GM12878 (cell line): Measurements from ENCODE around the gene NOS2. TPM values are rescaled to one million over a fixed set of nuclear protein-coding genes. Genes with fewer than 3 reads are reported as not detected.
A peak's percentile ranks its signal among the peaks of the same experiment; 100 is the strongest.

Experiments used
- ASH2L ChIP-seq: fragments of 300-600, 200-600 bp; sonication (generic); IDR thresholded peaks from 2 replicates; pipeline ENCODE4 v1.6.1; 2017; ENCODE audit warnings: low read depth, mild to moderate bottlenecking, borderline replicate concordance
- BHLHE40 ChIP-seq, 2 experiments: fragments of 450-650 bp in 1 of 2; IDR thresholded peaks; 2 replicates each; pipeline ENCODE4 v1.6.1; 2011 to 2017; ENCODE audit warnings: low read depth in 2 of 2, borderline replicate concordance in 1 of 2, improper control_type of control experiment in 1 of 2, low read length in 1 of 2, mild to moderate bottlenecking in 1 of 2
- CREM ChIP-seq: IDR thresholded peaks from 2 replicates; pipeline ENCODE4 v1.6.1; 2014; ENCODE audit warnings: antibody characterized with exemption, low read depth
- EED ChIP-seq: sonication (generic); IDR thresholded peaks from 2 replicates; pipeline ENCODE4 v1.6.1; 2016; ENCODE audit warnings: antibody characterized with exemption, low read depth
- FOXM1 ChIP-seq: IDR thresholded peaks from 2 replicates; pipeline ENCODE4 v1.6.1; 2012; ENCODE audit warnings: low read depth, mild to moderate bottlenecking, inconsistent platforms, low read length, moderate library complexity
- GABPA ChIP-seq: IDR thresholded peaks from 2 replicates; pipeline ENCODE4 v1.6.1; 2014; ENCODE audit warnings: antibody characterized with exemption, low read depth, mild to moderate bottlenecking, inconsistent platforms
- GATAD2B ChIP-seq: fragments of 450-650 bp; conservative IDR thresholded peaks from 2 replicates; pipeline ENCODE4 v1.6.1; 2017; ENCODE audit warnings: low read depth, mild to moderate bottlenecking, moderate library complexity
- HCFC1 ChIP-seq: fragments of 150-350 bp; IDR thresholded peaks from 2 replicates; pipeline ENCODE4 v1.6.1; 2014; ENCODE audit warnings: low read length
- IKZF2 ChIP-seq, 2 experiments: fragments of 450-650 bp; IDR thresholded peaks; 2 replicates each; pipeline ENCODE4 v1.6.1; 2017; ENCODE audit warnings: mild to moderate bottlenecking in 2 of 2, moderate library complexity in 2 of 2
- JUNB ChIP-seq: IDR thresholded peaks from 2 replicates; pipeline ENCODE4 v1.6.1; 2016; ENCODE audit warnings: antibody characterized with exemption, mild to moderate bottlenecking
- NBN ChIP-seq: fragments of 450-650 bp; IDR thresholded peaks from 2 replicates; pipeline ENCODE4 v1.6.1; 2016
- NFXL1 ChIP-seq: fragments of 450-650 bp; IDR thresholded peaks from 2 replicates; pipeline ENCODE4 v1.6.1; 2017; ENCODE audit warnings: antibody characterized with exemption, mild to moderate bottlenecking, borderline replicate concordance
- POU2F2 ChIP-seq: IDR thresholded peaks from 3 replicates; pipeline ENCODE4 v1.6.1; 2011; ENCODE audit warnings: low read depth, mild to moderate bottlenecking, low read length, borderline replicate concordance
- ZBED1 ChIP-seq: IDR thresholded peaks from 2 replicates; pipeline ENCODE4 v1.6.1; 2016; ENCODE audit warnings: borderline replicate concordance
- ZNF622 ChIP-seq: fragments of 450-650 bp; IDR thresholded peaks from 2 replicates; pipeline ENCODE4 v1.6.1; 2017; ENCODE audit warnings: mild to moderate bottlenecking, inconsistent platforms
- polyA plus RNA-seq, 11 experiments: library from polyadenylated mRNA; depleted of rRNA in 4 of 11; unstranded in 6 of 11; stranded (reverse) in 5 of 11; fragments of >200 nt; fragmentation: Nextera tagmentation in 4 of 11; fragmentation: Illumina TruSeq in 1 of 11; extraction: Ambion mirVana in 4 of 11; extraction: Trizol in 1 of 11; gene quantifications; 1 replicate in 1 of 11; 2 replicates in 10 of 11; pipeline versions ENCODE4 v1.2.1 to v1.2.3, GENCODE V29; 2011 to 2016; ENCODE audit warnings: inconsistent platforms in 2 of 11, missing spikeins in 2 of 11, low read depth in 1 of 11
- total RNA-seq, 4 experiments: library from RNA; depleted of rRNA in 3 of 4; stranded (reverse); fragments of >200 nt in 3 of 4; fragmentation: Illumina TruSeq in 1 of 4; extraction: Trizol in 1 of 4; gene quantifications; 2 replicates each; pipeline versions ENCODE4 v1.2.1 to v1.2.3, GENCODE V29; 2013 to 2021
- TF ChIP-seq, protein P1 (sequence below): fragments of 450-650 bp; IDR thresholded peaks from 2 replicates; pipeline ENCODE4 v1.6.1; 2017; ENCODE audit warnings: mild to moderate bottlenecking, moderate library complexity
- TF ChIP-seq, protein P2 (sequence below): fragments of 450-650 bp; IDR thresholded peaks from 2 replicates; pipeline ENCODE4 v1.6.1; 2017; ENCODE audit warnings: borderline replicate concordance
- TF ChIP-seq, protein P3 (sequence below): IDR thresholded peaks from 2 replicates; pipeline ENCODE4 v1.6.1; 2011; ENCODE audit warnings: low read depth, mild to moderate bottlenecking, low read length, moderate library complexity, borderline replicate concordance; ENCODE audit errors: extremely low read depth

NOS2 gene
- total and polyA plus RNA-seq, 10 of the 15 experiments (the other 5 are each of a cell fraction or from before 2014, with no cell fraction given), result 0.01 to 0.05 (median 0.01) TPM; not detected in 7

DNA sequence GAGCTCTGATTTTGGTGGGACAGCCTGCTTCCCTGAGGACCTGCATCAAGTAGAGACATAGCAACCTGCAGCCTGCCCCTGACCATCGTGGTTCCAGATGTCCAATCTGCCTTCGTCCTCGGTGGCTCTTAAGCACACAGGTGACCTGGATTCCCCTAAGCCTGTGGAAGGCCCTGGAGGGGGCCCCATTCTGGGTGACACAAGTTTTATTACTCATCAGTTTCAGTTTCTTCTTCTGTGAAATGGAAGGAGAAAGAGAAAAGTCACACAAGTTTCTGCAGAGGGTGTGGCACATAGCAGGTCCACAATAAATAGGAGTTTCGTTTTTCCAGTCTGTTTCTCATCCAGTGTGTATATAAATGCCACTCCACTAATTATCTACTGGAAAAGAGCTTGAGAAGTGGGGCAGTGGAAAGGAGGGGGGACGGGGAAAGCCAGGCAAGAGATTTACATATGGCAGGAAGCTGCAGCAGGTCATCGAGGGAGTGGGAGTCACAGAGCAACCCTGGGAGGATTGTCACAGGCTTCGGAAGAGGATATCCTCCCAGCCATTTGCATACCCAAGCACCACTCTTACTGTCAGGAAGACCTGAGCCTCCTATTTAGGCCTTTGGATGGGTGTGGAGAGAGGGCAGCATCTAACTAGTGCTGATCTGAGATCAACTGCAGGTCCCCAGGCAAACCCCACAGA lies 10.0 kb upstream of the NOS2 start (continued):
- TF ChIP-seq, protein P1, sequence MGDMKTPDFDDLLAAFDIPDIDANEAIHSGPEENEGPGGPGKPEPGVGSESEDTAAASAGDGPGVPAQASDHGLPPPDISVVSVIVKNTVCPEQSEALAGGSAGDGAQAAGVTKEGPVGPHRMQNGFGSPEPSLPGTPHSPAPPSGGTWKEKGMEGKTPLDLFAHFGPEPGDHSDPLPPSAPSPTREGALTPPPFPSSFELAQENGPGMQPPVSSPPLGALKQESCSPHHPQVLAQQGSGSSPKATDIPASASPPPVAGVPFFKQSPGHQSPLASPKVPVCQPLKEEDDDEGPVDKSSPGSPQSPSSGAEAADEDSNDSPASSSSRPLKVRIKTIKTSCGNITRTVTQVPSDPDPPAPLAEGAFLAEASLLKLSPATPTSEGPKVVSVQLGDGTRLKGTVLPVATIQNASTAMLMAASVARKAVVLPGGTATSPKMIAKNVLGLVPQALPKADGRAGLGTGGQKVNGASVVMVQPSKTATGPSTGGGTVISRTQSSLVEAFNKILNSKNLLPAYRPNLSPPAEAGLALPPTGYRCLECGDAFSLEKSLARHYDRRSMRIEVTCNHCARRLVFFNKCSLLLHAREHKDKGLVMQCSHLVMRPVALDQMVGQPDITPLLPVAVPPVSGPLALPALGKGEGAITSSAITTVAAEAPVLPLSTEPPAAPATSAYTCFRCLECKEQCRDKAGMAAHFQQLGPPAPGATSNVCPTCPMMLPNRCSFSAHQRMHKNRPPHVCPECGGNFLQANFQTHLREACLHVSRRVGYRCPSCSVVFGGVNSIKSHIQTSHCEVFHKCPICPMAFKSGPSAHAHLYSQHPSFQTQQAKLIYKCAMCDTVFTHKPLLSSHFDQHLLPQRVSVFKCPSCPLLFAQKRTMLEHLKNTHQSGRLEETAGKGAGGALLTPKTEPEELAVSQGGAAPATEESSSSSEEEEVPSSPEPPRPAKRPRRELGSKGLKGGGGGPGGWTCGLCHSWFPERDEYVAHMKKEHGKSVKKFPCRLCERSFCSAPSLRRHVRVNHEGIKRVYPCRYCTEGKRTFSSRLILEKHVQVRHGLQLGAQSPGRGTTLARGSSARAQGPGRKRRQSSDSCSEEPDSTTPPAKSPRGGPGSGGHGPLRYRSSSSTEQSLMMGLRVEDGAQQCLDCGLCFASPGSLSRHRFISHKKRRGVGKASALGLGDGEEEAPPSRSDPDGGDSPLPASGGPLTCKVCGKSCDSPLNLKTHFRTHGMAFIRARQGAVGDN, result peak; percentile 83
- TF ChIP-seq, protein P2, sequence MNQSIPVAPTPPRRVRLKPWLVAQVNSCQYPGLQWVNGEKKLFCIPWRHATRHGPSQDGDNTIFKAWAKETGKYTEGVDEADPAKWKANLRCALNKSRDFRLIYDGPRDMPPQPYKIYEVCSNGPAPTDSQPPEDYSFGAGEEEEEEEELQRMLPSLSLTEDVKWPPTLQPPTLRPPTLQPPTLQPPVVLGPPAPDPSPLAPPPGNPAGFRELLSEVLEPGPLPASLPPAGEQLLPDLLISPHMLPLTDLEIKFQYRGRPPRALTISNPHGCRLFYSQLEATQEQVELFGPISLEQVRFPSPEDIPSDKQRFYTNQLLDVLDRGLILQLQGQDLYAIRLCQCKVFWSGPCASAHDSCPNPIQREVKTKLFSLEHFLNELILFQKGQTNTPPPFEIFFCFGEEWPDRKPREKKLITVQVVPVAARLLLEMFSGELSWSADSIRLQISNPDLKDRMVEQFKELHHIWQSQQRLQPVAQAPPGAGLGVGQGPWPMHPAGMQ, result no peak
- TF ChIP-seq GABPA (peak; percentile 59), IKZF2 (IDR thresholded peaks at IDR 0.05) (peak; percentile 70 to 78), HCFC1 (peak; percentile 21; the same call in 1 of the 2 replicates), ASH2L (peak; percentile 32; the same call in 1 of the 2 replicates), BHLHE40 (IDR thresholded peaks at IDR 0.05; ENCODE audit: borderline replicate concordance in 1 of 2, low read depth in 2 of 2, low read length in 1 of 2) (0 out of 4 replicates have a peak, but pooled peaks of 1 of the 2 experiments have one; percentile 12), NBN (peak; percentile 46; the same call in 1 of the 2 replicates), JUNB (peak; percentile 85), GATAD2B (no peak), EED (peak; percentile 86), POU2F2 (peak; percentile 94), NFXL1 (no peak), ZNF622 (no peak), FOXM1 (peak; percentile 63; the same call in 1 of the 2 replicates), CREM (peak; percentile 65), ZBED1 (peak; percentile 65)
- TF ChIP-seq, protein P3, sequence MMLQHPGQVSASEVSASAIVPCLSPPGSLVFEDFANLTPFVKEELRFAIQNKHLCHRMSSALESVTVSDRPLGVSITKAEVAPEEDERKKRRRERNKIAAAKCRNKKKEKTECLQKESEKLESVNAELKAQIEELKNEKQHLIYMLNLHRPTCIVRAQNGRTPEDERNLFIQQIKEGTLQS, result peak; percentile 12; the same call in 1 of the 2 replicates
